HepG2 (cell line): ENCODE data around the gene ADGRL1. TPM values are rescaled to one million over a fixed set of nuclear protein-coding genes. Genes with fewer than 3 reads are reported as not detected.

Source experiments
- AKAP8 ChIP-seq: sonication (generic); formaldehyde crosslinking; IDR thresholded peaks from 2 replicates; pipeline ENCODE4 v1.5.1; 2020; ENCODE audit warnings: mild to moderate bottlenecking, missing genetic modification reagents
- HNRNPUL1 ChIP-seq: fragments of 200-400 bp; formaldehyde crosslinking; IDR thresholded peaks from 2 replicates; pipeline ENCODE4 v1.6.1; 2017; ENCODE audit warnings: low read depth, mild to moderate bottlenecking, low read length, moderate library complexity
- HOXD1 ChIP-seq: sonication (generic); formaldehyde crosslinking; IDR thresholded peaks from 2 replicates; pipeline ENCODE4 v1.5.0; 2020; ENCODE audit warnings: missing genetic modification reagents
- KLF16 ChIP-seq, 2 experiments: sonication (generic) in 1 of 2; formaldehyde crosslinking in 1 of 2; IDR thresholded peaks; 2 replicates each; pipeline versions ENCODE4 v1.6.1 to v1.8.0; 2016 to 2023; ENCODE audit warnings: missing genetic modification reagents in 2 of 2, missing compliant biosample characterization in 1 of 2
- PLSCR1 ChIP-seq: sonication (generic); formaldehyde crosslinking; IDR thresholded peaks from 2 replicates; pipeline ENCODE4 v1.5.0; 2020; ENCODE audit warnings: missing genetic modification reagents, mild to moderate bottlenecking, borderline replicate concordance
- RAD21 ChIP-seq: fragments of 450-650 bp; formaldehyde crosslinking; IDR thresholded peaks from 2 replicates; pipeline ENCODE4 v1.5.0; 2020; ENCODE audit warnings: mild to moderate bottlenecking
- SNAPC4 ChIP-seq: sonication (generic); formaldehyde crosslinking; IDR thresholded peaks from 2 replicates; pipeline ENCODE4 v1.4.0; 2020; ENCODE audit warnings: mild to moderate bottlenecking, missing genetic modification reagents
- U2AF1 ChIP-seq: fragments of 200-400 bp; formaldehyde crosslinking; optimal IDR thresholded peaks from 2 replicates; pipeline ENCODE3; 2017; ENCODE audit warnings: mild to moderate bottlenecking, low read depth, low read length
- ZNF136 ChIP-seq: sonication (generic); formaldehyde crosslinking; IDR thresholded peaks from 2 replicates; pipeline ENCODE4 v1.8.1; 2022; ENCODE audit warnings: low read depth, mild to moderate bottlenecking, moderate library complexity, missing genetic modification reagents
- ZNF230 ChIP-seq: sonication (generic); formaldehyde crosslinking; IDR thresholded peaks from 2 replicates; pipeline ENCODE4 v1.4.0; 2020; ENCODE audit warnings: mild to moderate bottlenecking, missing genetic modification reagents
- polyA plus RNA-seq, 8 experiments: library from polyadenylated mRNA; depleted of rRNA in 3 of 8; stranded (reverse) in 7 of 8; unstranded in 1 of 8; fragments of >200 nt; fragmentation: Illumina TruSeq in 4 of 8; extraction: Trizol in 4 of 8; gene quantifications; 2 replicates each; pipeline versions ENCODE4 v1.2.1 to v1.2.3, GENCODE V29; 2011 to 2016; ENCODE audit warnings: low read depth in 4 of 8, missing spikeins in 1 of 8, mixed read lengths in 1 of 8; ENCODE audit not compliant: insufficient read depth in 1 of 8
- total RNA-seq, 5 experiments: library from RNA; depleted of rRNA; stranded (reverse); fragments of >200 nt; fragmentation: Illumina TruSeq; extraction: Trizol; gene quantifications; 2 replicates each; pipeline ENCODE4 v1.2.3, GENCODE V29; 2016; ENCODE audit warnings: low read depth in 1 of 5

Gene ADGRL1
- total and polyA plus RNA-seq, 2 of the 13 experiments (the other 11 are each of a cell fraction or from before 2014, with no cell fraction given), result 0.49 to 1.7 TPM

- TF ChIP-seq ZNF230 (CRISPR knock-in tag) (no peak), PLSCR1 (CRISPR knock-in tag) (no peak), KLF16 (CRISPR knock-in tag; IDR thresholded peaks at IDR 0.05) (no peak), HNRNPUL1 (no peak), SNAPC4 (CRISPR knock-in tag) (no peak), U2AF1 (no peak), AKAP8 (CRISPR knock-in tag) (no peak), RAD21 (no peak), HOXD1 (CRISPR knock-in tag) (no peak), ZNF136 (no peak)
Observed at GRCh38 chr19:14102756-14103155, 103.2 kb downstream of the ADGRL1 start (continued).
